CD4-positive, alpha-beta T cell treated with Interleukin-15 for 1 hour (primary cell): ENCODE results near the gene GCGR.

ENCODE experiments used
- DNase-seq: peaks from one replicate; pipeline ENCODE4 v3.0.0-alpha.2; 2020

Gene GCGR

DNA sequence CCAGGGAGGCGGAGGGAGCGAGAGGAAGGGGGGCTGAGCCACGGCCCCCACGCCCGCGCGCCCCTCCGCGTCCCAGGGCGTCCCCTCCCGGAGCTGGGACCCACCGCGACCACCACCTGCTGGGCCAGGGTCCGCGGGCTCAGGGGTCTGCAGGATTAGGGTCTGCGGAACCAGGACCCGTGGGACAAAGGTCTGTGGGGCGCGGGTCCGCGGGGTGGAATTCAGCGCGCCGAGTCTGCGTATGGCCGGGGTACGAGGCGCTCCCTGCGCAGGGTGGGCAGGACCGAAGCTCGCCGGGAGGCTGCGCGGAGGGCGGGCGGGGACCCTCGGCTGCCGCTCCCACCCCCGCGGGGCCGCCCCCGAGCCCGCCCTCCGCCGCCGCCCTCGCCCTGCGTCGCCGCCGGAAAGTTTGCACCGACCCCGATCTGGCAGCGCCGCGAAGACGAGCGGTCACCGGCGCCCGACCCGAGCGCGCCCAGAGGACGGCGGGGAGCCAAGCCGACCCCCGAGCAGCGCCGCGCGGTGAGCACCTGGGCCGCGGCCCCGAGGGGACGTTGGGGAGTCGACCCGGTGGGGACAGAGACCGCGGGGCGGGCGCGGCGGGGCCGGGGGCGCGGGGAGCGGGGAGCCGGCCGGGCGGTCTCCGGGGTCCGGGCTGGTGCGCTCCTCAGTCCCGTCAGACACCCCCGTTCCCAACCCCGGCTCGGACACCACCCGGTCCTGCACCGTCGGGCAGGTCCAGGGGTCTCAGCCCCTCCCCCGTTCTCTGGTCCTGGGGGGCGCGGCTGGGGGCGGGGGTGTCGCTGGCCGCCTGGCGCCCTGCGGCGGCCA is at the start of gene GCGR:
TSS of gene GCGR (plus strand) at position 423 of the 831 bp plus-strand sequence. CDS start 4,869 bp downstream, outside the sequence.
- DNase-seq = no peak

DNA sequence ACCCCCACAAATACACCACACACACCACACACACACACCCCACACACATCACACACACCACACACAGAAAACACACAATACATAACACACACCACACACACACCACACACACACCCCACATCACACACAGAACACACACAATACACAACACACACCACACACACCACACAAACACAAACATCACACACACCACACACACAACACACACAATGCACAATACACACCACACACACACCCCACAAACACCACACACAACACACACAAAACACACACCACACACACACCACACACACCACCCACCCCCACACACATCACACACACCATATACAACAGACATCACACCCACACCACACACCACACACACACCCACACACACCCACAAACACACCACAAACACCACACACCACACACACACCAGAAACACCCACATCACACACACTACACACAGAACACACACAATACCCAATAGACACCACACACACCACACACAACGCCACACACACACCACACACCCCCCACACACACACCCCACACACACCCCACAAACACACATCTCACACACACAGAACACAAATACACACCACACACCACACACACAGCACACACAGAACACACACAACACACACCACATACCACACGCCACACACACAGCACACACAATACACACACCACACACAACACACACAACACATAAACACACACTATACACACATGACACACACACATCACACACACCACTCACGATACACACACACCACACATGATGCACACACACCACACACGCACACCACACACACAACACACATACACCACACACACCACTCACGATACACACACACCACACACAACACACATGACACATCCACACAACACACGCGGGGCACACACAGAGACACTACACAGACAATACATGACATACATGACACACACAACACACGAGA is 11.0 kb upstream of the GCGR start:
- DNase-seq = no peak

DNA sequence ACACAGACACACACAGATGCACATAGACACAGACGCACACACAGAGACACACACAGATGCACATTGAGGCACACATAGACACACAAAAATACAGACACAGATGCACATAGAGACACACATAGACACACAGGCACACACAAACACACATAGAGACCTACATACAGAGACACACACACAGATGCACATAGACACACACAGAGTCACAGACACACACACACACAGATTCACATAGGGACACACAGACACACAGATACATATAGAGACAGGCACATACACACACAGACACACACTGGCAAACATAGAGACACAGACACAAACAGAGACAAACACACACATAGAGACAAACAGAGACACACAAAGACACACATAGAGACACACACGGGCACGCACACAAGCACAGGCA is 9.9 kb upstream of the GCGR start:
- no peak for DNase-seq

DNA sequence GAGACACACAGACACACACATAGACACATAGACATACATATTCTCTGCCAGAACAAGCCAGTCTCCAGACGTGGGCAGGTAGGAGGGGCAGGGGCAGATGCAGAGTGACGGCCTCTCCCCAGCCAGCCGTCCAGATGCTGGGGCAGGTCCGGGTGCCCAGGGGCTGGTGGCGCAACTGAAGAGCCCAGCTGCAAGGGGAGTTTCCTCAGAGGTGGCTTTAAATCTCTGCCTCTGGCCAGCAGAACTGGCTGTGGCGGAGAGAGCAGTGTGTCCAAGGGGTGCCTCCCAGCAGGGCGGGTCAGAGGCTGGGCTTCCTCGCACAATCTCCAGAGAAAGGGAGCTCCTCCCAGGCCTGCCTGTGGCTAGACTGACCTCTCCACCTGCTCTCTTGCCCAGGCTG is 9.4 kb upstream of the GCGR start:
- no peak for DNase-seq

DNA sequence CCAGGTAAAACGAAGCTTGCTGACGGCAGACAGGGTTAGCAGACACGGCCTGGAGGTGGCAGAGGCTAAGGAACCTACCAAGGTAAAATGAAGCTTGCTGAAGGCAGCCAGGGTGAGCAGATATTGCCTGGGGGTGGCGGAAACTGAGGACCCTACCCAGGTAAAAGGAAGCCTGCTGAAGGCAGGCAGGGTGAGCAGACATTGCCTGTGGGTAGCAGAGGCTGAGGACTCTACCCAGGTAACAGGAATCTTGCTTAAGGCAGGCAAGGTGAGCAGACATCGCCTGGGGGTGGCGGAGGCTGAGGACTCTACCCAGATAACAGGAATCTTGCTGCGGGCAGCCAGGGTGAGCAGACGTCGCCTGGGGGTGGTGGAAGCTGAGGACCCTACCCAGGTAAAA is 2.6 kb upstream of the GCGR start:
- DNase-seq = no peak

DNA sequence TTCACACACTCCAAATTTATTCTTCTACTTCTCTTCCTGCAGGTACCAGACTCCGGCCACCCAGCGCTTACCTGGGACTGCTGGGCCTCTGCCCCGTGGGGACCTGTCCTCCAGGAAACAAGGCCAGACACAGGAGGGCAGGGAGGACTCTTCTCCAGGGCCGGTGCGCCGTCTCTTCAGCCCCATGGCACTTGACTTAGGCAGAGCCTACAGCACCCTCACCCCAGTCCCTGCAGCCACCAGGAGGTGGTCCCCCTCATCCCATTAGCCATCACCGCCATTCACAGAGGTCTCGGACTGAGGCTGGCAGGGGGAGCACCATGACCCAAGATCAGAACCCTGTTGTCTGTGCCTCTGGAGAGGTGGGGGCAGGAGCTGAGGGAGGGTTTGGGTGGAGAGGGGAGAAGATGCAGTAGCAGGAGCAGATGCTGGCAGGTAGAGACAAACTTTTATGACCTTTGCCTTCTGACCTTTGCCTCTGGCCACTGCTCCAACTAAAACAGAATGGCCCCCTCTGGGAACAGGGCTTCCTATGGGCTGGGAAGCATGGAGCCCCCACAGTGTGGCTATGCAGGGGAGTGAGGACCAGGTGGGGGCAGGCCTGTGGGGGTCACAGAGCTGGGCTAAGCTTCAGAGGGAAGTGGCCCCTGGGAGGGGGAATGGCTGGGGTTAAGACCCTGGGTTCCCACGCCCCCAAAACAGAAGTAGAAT is 1.7 kb upstream of the GCGR start:
- no peak for DNase-seq

DNA sequence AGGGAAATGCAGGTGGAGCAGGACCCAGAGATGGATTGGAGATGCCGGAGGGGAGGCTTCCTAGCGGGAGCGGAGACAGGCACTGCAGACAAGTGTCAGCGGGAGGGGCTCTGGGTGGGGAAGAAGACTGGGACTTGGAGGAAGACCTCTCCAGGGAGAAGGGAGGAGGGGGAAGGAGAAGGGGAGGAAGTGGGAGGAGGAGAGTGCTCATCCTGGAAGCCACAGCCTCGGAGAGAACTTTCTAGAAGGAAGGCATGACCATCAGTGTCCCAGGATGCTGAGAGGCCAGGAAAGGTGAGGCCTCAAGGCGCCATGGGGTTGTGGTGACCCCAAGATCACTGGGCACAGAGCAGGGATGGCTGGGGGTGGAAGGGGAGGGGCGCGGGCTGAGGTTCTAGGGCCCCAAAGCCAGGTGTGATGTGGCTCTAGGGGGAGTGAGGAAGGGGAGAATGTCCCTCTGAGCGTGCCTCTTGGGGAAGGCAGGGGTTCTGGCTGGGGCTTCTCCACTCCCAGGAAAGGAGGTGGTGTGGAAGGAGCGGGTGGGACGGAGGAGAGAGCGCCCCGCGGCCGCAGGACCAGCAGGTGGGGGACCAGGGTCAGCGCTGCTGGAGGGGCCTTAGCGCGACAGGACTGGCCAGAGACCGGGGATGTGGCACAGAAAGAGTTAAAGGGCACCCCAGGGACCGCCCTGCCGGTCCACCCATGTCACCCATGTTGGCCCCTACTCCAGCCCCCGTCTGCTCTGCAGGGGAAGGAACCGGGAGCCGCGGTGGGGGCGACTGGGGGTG is 900 bp upstream of the GCGR start:
- no peak for DNase-seq

DNA sequence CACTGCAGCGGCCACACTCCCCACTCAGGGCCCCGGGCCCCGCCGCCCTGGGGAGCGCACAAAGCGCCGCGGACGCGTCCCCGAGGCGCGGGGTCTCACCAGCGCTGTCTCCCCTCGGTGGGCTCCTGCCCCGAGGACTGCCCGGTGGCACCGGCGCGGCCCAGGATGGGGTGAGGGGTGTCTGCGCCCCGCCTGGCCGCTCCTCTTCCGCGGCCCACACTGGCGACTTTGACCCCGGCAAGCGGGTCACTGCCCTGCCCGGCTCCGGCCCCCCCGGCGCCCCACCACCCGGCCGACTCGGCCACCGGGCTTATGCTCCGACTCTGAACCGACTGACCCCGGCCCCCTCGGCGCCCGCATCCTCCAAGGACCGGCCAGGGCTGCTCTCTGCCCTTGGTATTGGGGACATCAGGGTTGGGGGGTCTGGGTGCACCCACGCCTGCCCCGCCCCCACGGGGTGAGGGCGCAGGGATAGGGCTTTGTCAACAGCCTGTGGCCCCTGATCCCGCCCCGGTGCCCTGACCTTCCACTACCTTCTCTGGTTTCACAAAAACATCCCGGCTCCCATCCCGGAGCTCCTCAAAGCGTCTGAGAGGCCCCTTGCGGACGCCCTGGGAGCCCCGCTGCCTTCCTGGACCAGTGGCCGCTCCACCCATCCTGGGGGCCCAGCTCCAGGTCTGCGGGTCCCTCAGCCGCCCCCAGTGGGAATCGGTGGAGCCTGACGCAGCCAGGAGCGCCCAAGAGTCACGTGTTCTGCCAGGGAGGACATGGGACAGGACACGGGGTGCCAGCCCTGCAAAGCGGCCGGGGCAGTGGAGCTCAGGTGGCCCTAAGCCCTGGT is 829 bp downstream of the GCGR start:
- DNase-seq = no peak

DNA sequence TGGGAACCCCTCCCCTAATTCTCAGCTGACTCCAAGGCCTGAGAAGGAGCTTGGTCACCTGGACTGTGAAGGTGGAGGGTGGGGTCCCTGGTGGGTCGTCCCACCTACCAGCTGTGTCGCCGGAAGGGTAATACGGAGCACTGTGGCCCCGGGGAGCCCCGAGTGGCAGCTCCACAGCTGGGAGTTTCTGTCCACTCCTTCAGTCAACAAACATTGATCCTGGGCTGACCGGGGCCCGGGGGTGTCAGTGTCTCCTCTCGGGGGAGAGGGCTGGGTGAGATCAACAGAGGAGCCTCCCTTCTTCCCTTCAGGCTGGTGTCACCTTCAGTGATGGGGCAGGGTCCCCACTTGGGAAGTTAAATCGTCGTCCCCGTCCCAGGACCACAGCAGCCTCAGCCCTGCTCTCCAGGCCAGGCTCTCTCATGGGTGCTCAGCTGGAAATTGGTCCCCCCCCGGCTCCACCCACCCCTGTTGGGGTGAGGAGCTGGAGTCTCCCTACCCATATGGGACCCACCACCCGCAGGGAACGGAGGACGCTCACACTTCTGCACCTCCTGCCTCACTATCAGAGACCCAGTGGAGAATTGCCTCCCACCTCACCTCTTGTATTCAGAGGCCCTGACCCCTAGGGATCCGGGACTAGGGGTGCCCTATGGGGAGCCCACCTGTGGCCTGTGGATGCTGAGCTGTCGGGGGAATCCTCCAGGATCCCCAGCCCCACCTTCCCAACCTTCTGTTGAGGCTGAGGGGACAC is 1.9 kb downstream of the GCGR start:
- DNase-seq = no peak

DNA sequence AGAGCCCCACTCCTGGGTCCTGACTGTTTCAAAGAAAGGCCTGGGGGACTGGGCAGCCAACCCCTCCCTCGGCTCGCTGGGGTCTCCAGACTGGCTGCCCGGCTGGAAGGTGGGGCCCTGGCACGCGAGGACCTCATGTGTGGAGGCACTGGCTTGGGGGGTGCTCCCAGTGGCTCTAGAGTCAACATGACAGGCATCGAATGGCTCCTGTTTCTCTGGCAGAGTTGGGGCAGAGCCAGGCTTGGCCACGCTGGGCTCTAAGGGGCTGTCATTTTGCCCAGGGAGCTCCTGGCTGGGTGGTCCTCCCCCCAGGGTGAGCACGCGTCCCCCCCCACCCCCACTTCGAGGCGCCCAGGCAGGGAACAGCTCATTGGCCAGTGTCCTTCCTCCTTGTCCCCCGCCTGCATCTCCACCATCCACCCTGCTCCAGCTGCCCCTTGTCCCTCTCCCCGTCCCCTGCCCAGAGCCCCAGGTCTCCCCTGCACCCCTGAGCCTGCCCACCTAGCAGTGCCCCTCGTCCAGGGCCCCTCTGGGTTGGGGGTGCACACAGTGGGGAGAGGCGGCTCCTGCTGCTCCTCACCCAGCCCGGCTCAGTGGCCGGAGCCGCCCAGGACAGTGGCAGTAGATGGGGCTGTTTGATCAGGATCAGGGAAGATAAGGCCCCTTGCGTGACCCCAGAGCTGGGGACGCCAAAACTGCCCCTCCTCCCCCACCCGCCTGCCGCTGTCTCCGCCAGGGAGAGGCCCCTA is 2.7 kb downstream of the GCGR start:
- no peak for DNase-seq

DNA sequence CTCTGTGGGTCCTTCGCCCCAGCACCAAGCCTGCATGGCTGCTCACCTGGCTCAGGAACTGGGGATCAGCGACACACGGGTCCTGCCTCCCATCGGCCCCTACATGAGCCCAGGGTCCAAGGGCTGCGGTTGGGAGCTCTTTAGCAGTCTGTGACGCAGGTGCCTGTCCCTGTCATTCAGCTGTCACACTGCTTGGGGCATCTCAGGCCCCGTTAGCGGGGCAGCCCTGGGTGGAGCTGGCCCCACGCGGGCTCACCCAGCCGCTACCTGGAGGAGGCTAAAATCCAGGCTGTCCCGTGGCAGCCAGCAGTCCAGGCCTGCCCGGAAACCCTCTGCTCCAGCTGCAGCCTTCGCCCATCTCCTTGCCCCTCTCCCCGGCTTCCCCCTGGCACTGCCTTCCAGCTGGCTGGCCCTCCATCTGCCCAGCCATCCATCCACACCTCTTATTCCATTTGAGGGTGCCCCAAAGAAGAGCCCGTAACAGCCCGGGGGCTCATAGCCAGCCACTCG is 3.3 kb downstream of the GCGR start:
- no peak for DNase-seq

DNA sequence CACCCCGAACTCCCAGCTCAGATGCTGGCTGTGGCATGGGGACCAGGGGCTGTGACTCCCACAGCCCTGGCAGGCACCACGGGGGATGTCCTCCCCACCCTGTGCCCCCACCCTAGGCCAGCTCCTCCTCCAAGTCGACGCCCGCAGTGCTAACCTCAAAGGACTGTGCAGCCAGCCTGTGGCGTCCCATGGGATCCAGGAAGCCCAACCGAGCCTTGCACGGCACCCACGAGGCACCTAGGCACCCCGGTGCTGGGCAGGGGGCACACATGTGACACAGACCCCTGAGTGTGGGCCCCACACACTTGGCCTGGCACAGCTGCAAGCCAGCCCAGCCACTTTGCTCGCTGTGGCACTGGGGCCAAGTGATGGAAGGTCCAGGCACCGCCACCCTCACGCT is 3.9 kb downstream of the GCGR start:
- DNase-seq = no peak

DNA sequence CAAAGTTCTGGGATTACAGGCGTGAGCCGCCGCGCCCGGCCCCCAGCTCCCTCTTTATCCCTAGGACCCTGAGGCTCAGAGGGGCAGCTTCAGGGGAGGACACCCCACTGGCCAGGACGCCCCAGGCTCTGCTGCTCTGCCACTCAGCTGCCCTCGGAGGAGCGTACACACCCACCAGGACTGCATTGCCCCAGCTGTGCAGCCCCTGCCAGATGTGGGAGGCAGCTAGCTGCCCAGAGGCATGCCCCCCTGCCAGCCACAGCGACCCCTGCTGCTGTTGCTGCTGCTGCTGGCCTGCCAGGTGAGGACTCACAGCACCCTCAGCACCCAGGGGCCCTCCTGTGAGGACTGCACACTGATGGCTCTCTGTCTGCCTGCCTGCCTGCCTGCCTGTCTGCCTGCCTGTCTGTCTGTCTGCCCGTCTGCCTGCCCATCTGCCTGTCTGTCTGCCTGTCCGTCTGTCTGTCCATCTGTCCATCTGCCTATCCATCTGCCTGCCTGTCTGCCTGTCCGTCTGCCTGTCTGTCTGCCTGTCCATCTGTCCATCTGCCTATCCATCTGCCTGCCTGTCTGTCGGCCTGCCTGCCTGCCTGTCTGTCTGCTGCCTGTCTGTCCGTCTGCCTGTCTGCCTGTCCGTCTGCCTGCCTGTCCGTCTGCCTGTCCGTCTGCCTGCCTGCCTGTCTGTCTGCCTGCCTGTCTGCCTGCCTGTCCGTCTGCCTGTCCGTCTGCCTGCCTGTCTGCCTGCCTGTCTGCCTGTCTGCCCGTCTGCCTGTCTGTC is 5.0 kb downstream of the GCGR start:
- DNase-seq = no peak

DNA sequence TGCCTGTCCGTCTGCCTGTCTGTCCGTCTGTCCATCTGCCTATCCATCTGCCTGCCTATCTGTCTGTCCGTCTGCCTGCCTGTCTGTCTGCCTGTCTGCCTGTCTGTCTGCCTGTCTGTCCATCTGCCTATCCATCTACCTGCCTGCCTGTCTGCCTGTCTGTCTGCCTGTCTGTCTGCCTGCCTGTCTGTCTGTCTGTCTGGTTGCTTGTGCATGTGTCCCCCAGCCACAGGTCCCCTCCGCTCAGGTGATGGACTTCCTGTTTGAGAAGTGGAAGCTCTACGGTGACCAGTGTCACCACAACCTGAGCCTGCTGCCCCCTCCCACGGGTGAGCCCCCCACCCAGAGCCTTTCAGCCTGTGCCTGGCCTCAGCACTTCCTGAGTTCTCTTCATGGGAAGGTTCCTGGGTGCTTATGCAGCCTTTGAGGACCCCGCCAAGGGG is 5.6 kb downstream of the GCGR start:
- DNase-seq = no peak

DNA sequence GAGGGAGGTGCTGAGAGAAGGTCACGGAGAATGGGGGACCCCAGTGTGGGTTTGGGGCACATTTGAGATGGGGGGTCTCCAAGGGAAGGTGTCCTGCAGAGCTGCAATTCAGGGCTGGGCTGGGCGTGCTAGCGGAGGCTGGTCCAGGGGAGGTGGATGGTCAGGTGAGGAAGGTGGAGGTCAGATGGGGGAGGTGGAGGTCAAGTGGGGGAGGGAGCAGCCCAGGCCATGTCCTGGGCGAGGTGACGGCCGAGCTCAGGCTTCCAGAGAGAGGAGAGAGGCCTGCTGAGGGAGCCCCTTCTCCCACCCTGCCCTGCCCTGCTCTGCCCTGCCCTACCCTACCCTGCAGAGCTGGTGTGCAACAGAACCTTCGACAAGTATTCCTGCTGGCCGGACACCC is 6.5 kb downstream of the GCGR start:
- DNase-seq = no peak

DNA sequence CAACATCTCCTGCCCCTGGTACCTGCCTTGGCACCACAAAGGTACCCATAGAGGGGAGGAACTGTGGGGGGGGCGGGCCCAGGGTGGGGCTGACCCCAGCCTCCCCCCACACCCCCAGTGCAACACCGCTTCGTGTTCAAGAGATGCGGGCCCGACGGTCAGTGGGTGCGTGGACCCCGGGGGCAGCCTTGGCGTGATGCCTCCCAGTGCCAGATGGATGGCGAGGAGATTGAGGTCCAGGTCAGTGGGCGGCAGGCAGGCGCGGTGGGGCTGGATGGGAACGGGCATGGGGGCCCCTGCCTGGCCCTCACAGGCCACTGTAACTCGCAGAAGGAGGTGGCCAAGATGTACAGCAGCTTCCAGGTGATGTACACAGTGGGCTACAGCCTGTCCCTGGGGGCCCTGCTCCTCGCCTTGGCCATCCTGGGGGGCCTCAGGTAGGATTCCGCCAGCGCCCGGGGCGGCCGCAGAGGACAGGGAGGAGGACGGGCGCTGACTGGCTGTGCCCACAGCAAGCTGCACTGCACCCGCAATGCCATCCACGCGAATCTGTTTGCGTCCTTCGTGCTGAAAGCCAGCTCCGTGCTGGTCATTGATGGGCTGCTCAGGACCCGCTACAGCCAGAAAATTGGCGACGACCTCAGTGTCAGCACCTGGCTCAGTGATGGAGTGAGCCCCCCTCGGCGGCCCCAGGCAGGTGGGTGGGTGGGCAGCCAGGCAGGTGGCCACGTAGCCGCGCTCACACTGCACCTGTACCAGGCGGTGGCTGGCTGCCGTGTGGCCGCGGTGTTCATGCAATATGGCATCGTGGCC is 7.1 kb downstream of the GCGR start:
- no peak for DNase-seq

DNA sequence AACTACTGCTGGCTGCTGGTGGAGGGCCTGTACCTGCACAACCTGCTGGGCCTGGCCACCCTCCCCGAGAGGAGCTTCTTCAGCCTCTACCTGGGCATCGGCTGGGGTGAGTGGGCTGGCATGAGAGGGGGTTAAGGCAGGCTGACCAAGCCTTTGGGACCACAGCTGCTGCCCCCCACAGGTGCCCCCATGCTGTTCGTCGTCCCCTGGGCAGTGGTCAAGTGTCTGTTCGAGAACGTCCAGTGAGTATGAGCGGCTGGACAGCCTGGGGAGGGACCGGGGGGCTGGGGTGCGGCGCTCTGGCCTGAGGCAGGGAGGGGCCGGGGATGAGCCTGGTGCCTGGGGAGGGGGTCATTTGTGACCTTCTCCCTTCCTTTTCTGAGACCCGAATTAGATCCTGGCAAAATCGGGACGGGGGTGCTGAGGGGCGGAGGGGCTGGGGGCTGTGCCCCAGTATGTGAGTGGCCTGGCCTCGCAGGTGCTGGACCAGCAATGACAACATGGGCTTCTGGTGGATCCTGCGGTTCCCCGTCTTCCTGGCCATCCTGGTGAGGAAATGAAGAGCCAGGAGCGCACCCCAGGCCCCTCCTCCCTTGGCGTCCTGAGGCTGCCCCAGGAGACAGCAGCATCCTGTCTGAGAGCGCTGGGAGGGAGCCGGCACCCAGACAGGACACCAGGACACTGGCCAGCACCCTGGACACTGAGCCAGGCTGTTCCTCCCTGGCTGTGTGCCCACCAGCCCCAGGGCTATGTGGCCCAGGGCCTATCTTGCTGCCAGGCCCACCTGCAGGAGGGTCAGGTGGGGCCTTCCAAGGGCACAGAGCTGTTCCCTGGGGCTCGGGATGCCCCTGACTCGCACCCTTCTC is 8.0 kb downstream of the GCGR start:
- DNase-seq = no peak
